Smooth muscle cell (in vitro differentiated cells): Measurements from ENCODE around the gene GRPEL2. TPM values are rescaled to one million over a fixed set of nuclear protein-coding genes. Genes with fewer than 3 reads are reported as not detected.

ENCODE experiments used
- DNase-seq: peaks from one replicate; lab custom pipeline; 2025; ENCODE audit not compliant: unreplicated experiment; lab: John Stamatoyannopoulos, UW
- H2AFZ ChIP-seq: fragments of 200-600 bp; sonication (generic); 2 replicates; pipeline ENCODE4 v1.6.0; 2016; ENCODE audit warnings: antibody characterized with exemption, low read depth, mild to moderate bottlenecking
- H3F3A ChIP-seq: fragments of 200-600 bp; sonication (generic); 2 replicates; pipeline ENCODE4 v1.6.0; 2017; ENCODE audit warnings: antibody characterized with exemption, low read depth
- H3K27ac ChIP-seq: fragments of 200-600 bp; sonication (generic); 2 replicates; pipeline ENCODE4 v1.5.1; 2016; ENCODE audit warnings: low read depth, mild to moderate bottlenecking
- H3K27me3 ChIP-seq: fragments of 200-600 bp; sonication (generic); 2 replicates; pipeline ENCODE4 v1.6.1; 2016; ENCODE audit warnings: low read depth, mild to moderate bottlenecking
- H3K36me3 ChIP-seq: fragments of 200-600 bp; sonication (generic); 2 replicates; pipeline ENCODE4 v1.5.1; 2016; ENCODE audit warnings: low read depth
- H3K4me1 ChIP-seq: fragments of 200-600 bp; sonication (generic); 2 replicates; pipeline ENCODE4 v1.5.1; 2016; ENCODE audit warnings: low read depth
- H3K4me2 ChIP-seq: fragments of 200-600 bp; sonication (generic); 2 replicates; pipeline ENCODE4 v1.6.0; 2016; ENCODE audit warnings: mild to moderate bottlenecking
- H3K4me3 ChIP-seq: fragments of 200-600 bp; sonication (generic); 2 replicates; pipeline ENCODE4 v1.5.1; 2016; ENCODE audit warnings: mild to moderate bottlenecking
- H3K79me2 ChIP-seq: fragments of 200-600 bp; sonication (generic); 2 replicates; pipeline ENCODE4 v1.6.0; 2016; ENCODE audit warnings: low read depth, mild to moderate bottlenecking
- H3K9ac ChIP-seq: fragments of 200-600 bp; sonication (generic); 2 replicates; pipeline ENCODE4 v1.6.0; 2016; ENCODE audit warnings: low read depth
- H3K9me3 ChIP-seq: fragments of 200-600 bp; sonication (generic); replicated peaks from 2 replicates; pipeline ENCODE4 v1.5.1; 2016; ENCODE audit warnings: low read depth
- H4K20me1 ChIP-seq: fragments of 200-600 bp; sonication (generic); 2 replicates; pipeline ENCODE4 v1.6.0; 2016; ENCODE audit warnings: low read depth
- WGBS: methylation state at CpG from one replicate; pipeline ENCODE4 v1.1.7; 2016; ENCODE audit warnings: low lambda C conversion rate; 5-methylcytosine and 5-hydroxymethylcytosine counted together
- polyA plus RNA-seq: library from polyadenylated mRNA; unstranded; fragments of >200 nt; fragmentation: Nextera tagmentation; extraction: Ambion mirVana; gene quantifications from 2 replicates; pipeline ENCODE4 v1.2.1, GENCODE V29; 2016
- total RNA-seq: library from RNA; depleted of rRNA; stranded (reverse); fragments of >200 nt; gene quantifications from 2 replicates; pipeline ENCODE4 v1.2.3, GENCODE V29; 2014
- TF ChIP-seq, protein P1 (sequence below): fragments of 200-600 bp; sonication (generic); IDR thresholded peaks from 2 replicates; pipeline ENCODE4 v1.5.1; 2017; ENCODE audit warnings: borderline replicate concordance, mild to moderate bottlenecking, antibody characterized with exemption; ENCODE audit not compliant: insufficient read depth, poor library complexity, severe bottlenecking

GRPEL2 gene
- total and polyA plus RNA-seq, 2 experiments from 2014 or later, result 5.2 to 13.0 TPM

DNA sequence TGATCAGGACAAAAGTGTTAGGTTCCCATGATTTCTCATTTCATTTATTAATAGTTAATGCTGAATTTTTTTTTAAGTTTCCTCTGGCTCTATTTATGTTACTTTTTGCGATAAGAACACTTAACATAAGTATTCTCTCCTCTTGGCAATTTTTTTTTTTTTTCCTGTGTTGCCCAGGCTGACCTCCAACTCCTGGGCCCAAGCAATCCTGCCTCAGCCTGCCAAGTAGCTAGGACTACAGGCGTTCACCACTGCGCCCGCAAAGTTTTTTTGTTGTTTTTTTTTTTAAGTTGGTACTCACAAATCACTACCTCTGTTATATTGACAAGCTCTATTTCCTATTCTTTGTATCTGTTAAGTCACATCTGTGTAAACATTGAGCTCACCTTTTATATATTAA is 6.9 kb downstream of the GRPEL2 start:
- H4K20me1 ChIP-seq, result peaks cover 4% of the 10 kb centered on the region
- no peak overlapping the region for H3K9ac ChIP-seq
- peaks cover 17% of the 10 kb centered on the region for H3K36me3 ChIP-seq
- TF ChIP-seq, protein P1, sequence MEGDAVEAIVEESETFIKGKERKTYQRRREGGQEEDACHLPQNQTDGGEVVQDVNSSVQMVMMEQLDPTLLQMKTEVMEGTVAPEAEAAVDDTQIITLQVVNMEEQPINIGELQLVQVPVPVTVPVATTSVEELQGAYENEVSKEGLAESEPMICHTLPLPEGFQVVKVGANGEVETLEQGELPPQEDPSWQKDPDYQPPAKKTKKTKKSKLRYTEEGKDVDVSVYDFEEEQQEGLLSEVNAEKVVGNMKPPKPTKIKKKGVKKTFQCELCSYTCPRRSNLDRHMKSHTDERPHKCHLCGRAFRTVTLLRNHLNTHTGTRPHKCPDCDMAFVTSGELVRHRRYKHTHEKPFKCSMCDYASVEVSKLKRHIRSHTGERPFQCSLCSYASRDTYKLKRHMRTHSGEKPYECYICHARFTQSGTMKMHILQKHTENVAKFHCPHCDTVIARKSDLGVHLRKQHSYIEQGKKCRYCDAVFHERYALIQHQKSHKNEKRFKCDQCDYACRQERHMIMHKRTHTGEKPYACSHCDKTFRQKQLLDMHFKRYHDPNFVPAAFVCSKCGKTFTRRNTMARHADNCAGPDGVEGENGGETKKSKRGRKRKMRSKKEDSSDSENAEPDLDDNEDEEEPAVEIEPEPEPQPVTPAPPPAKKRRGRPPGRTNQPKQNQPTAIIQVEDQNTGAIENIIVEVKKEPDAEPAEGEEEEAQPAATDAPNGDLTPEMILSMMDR, result no peak
- no peak for DNase-seq
- H3K27ac ChIP-seq, result no peak overlapping the region
- peaks cover 11% of the 10 kb centered on the region for H3K79me2 ChIP-seq
- H3F3A ChIP-seq, result peaks cover 14% of the 10 kb centered on the region
- no peaks in the 10 kb centered on the region for H3K9me3 ChIP-seq
- no peak overlapping the region for H3K4me2 ChIP-seq
- no peaks in the 10 kb centered on the region for H3K4me1 ChIP-seq
- 99% methylated on average over 4 of the region's 4 CpGs for WGBS
- no peak overlapping the region for H2AFZ ChIP-seq
- no peak overlapping the region for H3K4me3 ChIP-seq
- H3K27me3 ChIP-seq, result no peaks in the 10 kb centered on the region

DNA sequence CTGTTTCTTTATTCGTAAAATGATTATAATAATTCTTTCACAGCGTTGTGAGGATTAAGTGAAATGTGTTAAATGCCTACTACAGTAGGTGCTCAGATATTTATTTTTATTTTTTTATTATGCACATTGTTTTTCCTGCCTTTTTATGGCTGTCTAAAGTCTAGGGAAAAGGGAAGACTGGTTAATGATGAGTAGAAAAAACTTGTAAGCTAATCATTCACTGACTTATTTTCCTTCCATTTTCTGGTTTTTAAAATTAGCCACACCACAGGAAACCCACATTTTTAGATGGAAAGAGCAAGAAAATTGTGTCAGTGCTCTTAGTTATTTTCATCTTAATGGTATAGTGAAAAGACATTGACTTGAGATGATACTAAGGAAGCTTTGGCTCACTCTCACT is 8.6 kb downstream of the GRPEL2 start:
- WGBS, result 92% methylated on average over 2 of the region's 2 CpGs
- Histone ChIP-seq H4K20me1 (peaks cover 4% of the 10 kb centered on the region), H3K36me3 (peaks cover 17% of the 10 kb centered on the region), H3K4me2 (no peak overlapping the region), H3F3A (peaks cover 17% of the 10 kb centered on the region), H3K27me3 (no peaks in the 10 kb centered on the region), H3K27ac (no peak overlapping the region), H3K4me1 (peaks cover 8% of the 10 kb centered on the region), H3K9ac (no peak overlapping the region), H3K9me3 (no peaks in the 10 kb centered on the region), H2AFZ (no peak overlapping the region), H3K79me2 (no peaks in the 10 kb centered on the region), H3K4me3 (no peak overlapping the region)
- DNase-seq, result no peak
- TF ChIP-seq, protein P1, result no peak

DNA sequence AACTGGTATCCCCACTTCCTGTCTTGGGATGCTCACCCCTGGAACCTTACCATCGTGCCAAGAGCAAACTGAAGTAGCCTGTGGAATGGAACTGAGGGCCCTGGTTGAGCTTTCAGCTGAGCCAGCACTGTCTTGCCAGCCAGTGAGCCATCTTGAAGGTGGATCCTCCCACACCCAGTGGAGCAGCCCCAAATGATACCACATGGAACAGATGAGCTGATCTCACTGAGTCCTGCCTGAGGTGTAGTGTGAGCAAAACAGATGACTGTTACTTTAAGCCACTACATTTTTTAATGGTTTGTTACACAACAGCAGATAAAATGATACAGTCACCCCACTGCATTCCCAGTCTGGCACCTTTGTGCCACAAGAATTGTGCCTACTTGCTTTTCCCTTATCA is 10.4 kb downstream of the GRPEL2 start:
- H3K4me1 ChIP-seq, result peaks cover 8% of the 10 kb centered on the region
- peaks cover 4% of the 10 kb centered on the region for H4K20me1 ChIP-seq
- H3K9ac ChIP-seq, result no peak overlapping the region
- H3F3A ChIP-seq, result peaks cover 17% of the 10 kb centered on the region
- H3K4me3 ChIP-seq, result no peak overlapping the region
- no peak overlapping the region for H3K27ac ChIP-seq
- H3K4me2 ChIP-seq, result no peak overlapping the region
- H2AFZ ChIP-seq, result no peak overlapping the region
- no peak for DNase-seq
- no peaks in the 10 kb centered on the region for H3K79me2 ChIP-seq
- no peaks in the 10 kb centered on the region for H3K9me3 ChIP-seq
- H3K36me3 ChIP-seq, result peaks cover 13% of the 10 kb centered on the region
- TF ChIP-seq, protein P1, result no peak
- 100% methylated on average over 1 of the region's 1 CpG for WGBS
- H3K27me3 ChIP-seq, result no peaks in the 10 kb centered on the region

DNA sequence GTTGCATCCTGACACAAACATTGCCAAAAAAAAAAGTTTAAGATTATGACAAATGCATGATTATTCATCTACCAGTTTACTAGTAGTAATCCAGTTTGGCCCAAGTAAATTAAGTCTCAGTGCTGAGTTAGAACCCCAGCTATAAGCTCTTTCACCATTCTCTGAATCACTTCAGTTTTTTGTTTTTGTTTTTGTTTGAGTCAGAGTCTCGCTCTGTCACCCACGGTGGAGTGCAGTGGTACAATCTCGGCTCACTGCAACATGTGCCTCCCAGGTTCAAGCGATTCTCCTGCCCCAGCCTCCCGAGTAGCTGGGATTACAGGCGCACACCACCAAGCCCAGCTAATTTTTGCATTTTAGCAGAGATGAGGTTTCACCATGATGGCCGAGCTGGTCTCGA is 11.1 kb downstream of the GRPEL2 start:
- H3K36me3 ChIP-seq, result peaks cover 13% of the 10 kb centered on the region
- DNase-seq, result no peak
- TF ChIP-seq, protein P1, result no peak
- WGBS, result 96% methylated on average over 8 of the region's 8 CpGs
- no peak overlapping the region for H2AFZ ChIP-seq
- peaks cover 8% of the 10 kb centered on the region for H3K4me1 ChIP-seq
- no peak overlapping the region for H3K4me2 ChIP-seq
- H3K79me2 ChIP-seq, result no peaks in the 10 kb centered on the region
- no peak overlapping the region for H3K27ac ChIP-seq
- peaks cover 17% of the 10 kb centered on the region for H3F3A ChIP-seq
- no peak overlapping the region for H3K9ac ChIP-seq
- peaks cover 4% of the 10 kb centered on the region for H4K20me1 ChIP-seq
- H3K9me3 ChIP-seq, result no peaks in the 10 kb centered on the region
- H3K4me3 ChIP-seq, result no peak overlapping the region
- H3K27me3 ChIP-seq, result no peaks in the 10 kb centered on the region
